ENCODE measurements around the gene RNU4-1. TPM values are rescaled to one million over a fixed set of nuclear protein-coding genes. Genes with fewer than 3 reads are reported as not detected.

RNU4-1 gene
- total and polyA plus RNA-seq, 2 of the 4 experiments (the other 2 are of a cell fraction): under 0.01 TPM; not detected in 1

DNA sequence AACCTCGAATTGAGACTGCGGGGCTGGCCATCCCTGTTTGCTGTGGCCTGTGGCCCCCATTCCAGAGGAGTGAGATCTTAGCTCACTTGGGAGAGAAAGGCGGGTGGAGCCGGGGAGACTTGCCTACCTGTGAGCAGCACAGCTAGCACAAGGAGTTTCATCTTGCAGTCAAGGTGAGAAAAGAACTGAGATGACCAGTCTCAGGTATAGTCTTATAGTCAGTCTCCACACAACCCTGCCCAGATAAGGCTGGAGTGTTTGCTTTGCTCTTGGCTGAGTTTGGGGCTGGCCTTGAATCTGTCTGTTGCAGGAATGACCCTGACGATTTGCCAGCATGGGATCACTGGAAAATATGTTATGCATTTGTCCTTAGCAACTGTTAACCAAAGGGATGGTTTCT lies 34.6 kb upstream of the RNU4-1 start, which contains the start of gene PLA2G1B:
PLA2G1B (minus strand) TSS at position 187 of the 400 bp plus-strand sequence; CDS start at position 161, 26 bp downstream.
- Histone ChIP-seq H2BK120ac (ENCODE audit: low read depth, low read length) (no peak within 1 kb of the TSS), H3K36me3 (ENCODE audit: control insufficient read depth, insufficient read depth, low read length) (no peaks in the 10 kb centered on the region), H3K18ac (ENCODE audit: low read depth, low read length) (no peak within 1 kb of the TSS), H2BK15ac (ENCODE audit: low read depth, low read length) (no peak within 1 kb of the TSS), H3K9me1 (ENCODE audit: insufficient read depth, low read length) (no peaks in the 10 kb centered on the region), H4K8ac (ENCODE audit: low read depth in 2 of 2, low read length in 2 of 2) (no peak within 1 kb of the TSS), H3K4ac (ENCODE audit: low read depth, low read length) (no peak within 1 kb of the TSS), H3K79me1 (ENCODE audit: low read depth in 1 of 2, low read length in 2 of 2) (no peaks in the 10 kb centered on the region), H3K56ac (ENCODE audit: extremely low read depth, insufficient read depth, low read length) (no peak within 1 kb of the TSS), H2AK5ac (ENCODE audit: low read depth, low read length) (no peak within 1 kb of the TSS), H4K91ac (ENCODE audit: insufficient read depth, low read depth, low read length) (no peak within 1 kb of the TSS), H2BK20ac (ENCODE audit: low read depth, low read length) (no peak within 1 kb of the TSS), H2BK5ac (ENCODE audit: low read depth, low read length, poor library complexity, severe bottlenecking) (no peak within 1 kb of the TSS), H4K5ac (ENCODE audit: low read depth, low read length) (no peak within 1 kb of the TSS), H2AFZ (replicated peaks; ENCODE audit: low read length, poor library complexity) (no peak within 1 kb of the TSS), H3K27ac (ENCODE audit: insufficient read depth, low read length) (no peak within 1 kb of the TSS), H3K23ac (ENCODE audit: low read depth, low read length) (no peak within 1 kb of the TSS), H3K4me1 (ENCODE audit: control insufficient read depth, insufficient read depth, low read length) (no peaks in the 10 kb centered on the region), H4K20me1 (ENCODE audit: insufficient read depth, low read length) (no peaks in the 10 kb centered on the region), H3K4me3 (ENCODE audit: insufficient read depth, low read depth, low read length) (no peak within 1 kb of the TSS), H3K9me3 (ENCODE audit: control insufficient read depth, insufficient read depth, low read length) (no peaks in the 10 kb centered on the region), H3K27me3 (ENCODE audit: control insufficient read depth, insufficient read depth, low read length) (peaks cover 14% of the 10 kb centered on the region; the same call in 1 of the 2 replicates), H3K4me2 (ENCODE audit: low read depth, low read length) (no peak within 1 kb of the TSS), H2AK9ac (replicated peaks; ENCODE audit: low read depth, low read length, poor library complexity) (no peak within 1 kb of the TSS), H3K9ac (ENCODE audit: low read depth, low read length) (no peak within 1 kb of the TSS), H3K14ac (replicated peaks; ENCODE audit: low read depth, low read length) (no peak within 1 kb of the TSS)
- 80% methylated on average over 1 of the region's 5 CpGs; no CpG with 5 or more reads in 1 of the 2 experiments for WGBS, 2 experiments (ENCODE audit: extremely low coverage in 2 of 2, insufficient read length in 1 of 2)
- no peak for DNase-seq
- ATAC-seq (ENCODE audit: low read depth): no peak
- in situ Hi-C loops (cut with MboI; ENCODE audit: low sequenced_read_pairs): loop anchor here (25.0 kb wide), 1 partner anchor 110 kb away; the partner anchor contains the start of genes COX6A1, GATC and TRIAP1
- dilution Hi-C loops (cut with HindIII; ENCODE audit: low sequenced_read_pairs, unreplicated experiment): no loop called here
- POLR2A ChIA-PET (ENCODE audit: unreplicated experiment): interaction anchor here (1.0 kb wide), 1 partner anchor 36 kb away, joined by 3 read pairs; the partner anchor contains the start of gene RNU4-2
- intact Hi-C loops (cut with micrococcal nuclease): loop anchor here (5.0 kb wide), 2 partner anchors 385 to 435 kb away; partner anchors contain the start of gene UNC119B
- CTCF ChIA-PET: interaction anchor here (0.5 to 1.5 kb wide), 2 partner anchors 10 to 33 kb away, joined by 4 to 7 read pairs; no protein-coding TSS in a partner anchor
- BruUV-seq (replicated peaks): no TSS peak
- TF ChIP-seq RFX5 (IDR thresholded peaks at IDR 0.05; ENCODE audit: low read depth, low read length): no peak
- TF ChIP-seq FOS (IDR thresholded peaks at IDR 0.05; ENCODE audit: low read depth, low read length): no peak
- no peak for TF ChIP-seq BHLHE40 (IDR thresholded peaks at IDR 0.05; ENCODE audit: low read depth, low read length)
- no peak for TF ChIP-seq RCOR1 (IDR thresholded peaks at IDR 0.05; ENCODE audit: insufficient replicate concordance, low read length)
- TF ChIP-seq POLR2A (IDR thresholded peaks at IDR 0.05; ENCODE audit: low read depth, low read length): no peak
- TF ChIP-seq MAFK (IDR thresholded peaks at IDR 0.05; ENCODE audit: low read depth, low read length): no peak
- TF ChIP-seq SMC3 (IDR thresholded peaks at IDR 0.05; ENCODE audit: low read depth, low read length): no peak

Measured in IMR-90 (cell line).